Stomach (tissue), 9 donors: Measurements from ENCODE around the gene TENM3. TPM values are rescaled to one million over a fixed set of nuclear protein-coding genes. Genes with fewer than 3 reads are reported as not detected.

Experiments
- DNase-seq, 2 donors: peaks; one replicate each; pipeline versions ENCODE4 v3.0.0 to v3.0.0-alpha.2; 2013 to 2019
- H3K27ac ChIP-seq, 5 donors: fragments of 200-600 bp in 4 of 5; sonication (generic) in 4 of 5; one replicate each; pipeline ENCODE4 v1.5.1; 2013 to 2019; ENCODE audit warnings: mild to moderate bottlenecking in 1 of 5, moderate library complexity in 1 of 5
- H3K27me3 ChIP-seq, 3 donors: fragments of 200-600 bp; sonication (generic); one replicate each; pipeline ENCODE4 v1.5.1; 2017 to 2019; ENCODE audit warnings: mixed run types in 1 of 3
- H3K36me3 ChIP-seq, 4 donors: fragments of 200-600 bp; sonication (generic); 1 replicate in 3 of 4; 2 replicates in 1 of 4; pipeline ENCODE4 v1.5.1; 2016 to 2019
- H3K4me1 ChIP-seq, 4 donors: fragments of 200-600 bp; sonication (generic); one replicate each; pipeline ENCODE4 v1.5.1; 2016 to 2019
- H3K4me3 ChIP-seq, 4 donors: fragments of 200-600 bp; sonication (generic) in 3 of 4; one replicate each; pipeline ENCODE4 v1.5.1; 2016 to 2019; ENCODE audit warnings: mild to moderate bottlenecking in 1 of 4
- H3K9me3 ChIP-seq, 4 donors: fragments of 200-600 bp; sonication (generic); one replicate each; pipeline ENCODE4 v1.5.1; 2016 to 2019
- EP300 ChIP-seq: sonication (generic); formaldehyde crosslinking; IDR thresholded peaks from one replicate; pipeline ENCODE4 v1.6.1; 2017; ENCODE audit warnings: antibody characterized with exemption
- POLR2A ChIP-seq, 4 donors: fragments of 450-650 bp; IDR thresholded peaks; one replicate each; pipeline ENCODE4 v1.6.1; 2016; ENCODE audit warnings: antibody characterized with exemption in 4 of 4, control low read depth in 2 of 4, mild to moderate bottlenecking in 1 of 4, moderate library complexity in 1 of 4
- POLR2AphosphoS5 ChIP-seq, 3 donors: sonication (generic); formaldehyde crosslinking; IDR thresholded peaks; one replicate each; pipeline ENCODE4 v1.6.1; 2016; ENCODE audit warnings: antibody characterized with exemption in 3 of 3
- WGBS, 5 donors: extraction: QIAGEN DNeasy Blood & Tissue Kit in 3 of 5; methylation state at CpG; one replicate each; pipeline versions ENCODE4 v1.1.5 to v1.1.7; 2013 to 2018; 5-methylcytosine and 5-hydroxymethylcytosine counted together
- intact Hi-C: fragments of 100-400 bp; cut with DNase I; formaldehyde crosslinking; loops from one replicate; pipeline ENCODE4 v1.15.1; 2023; ENCODE audit warnings: low total_unique reads
- polyA plus RNA-seq, 3 donors: library from polyadenylated mRNA; stranded (reverse); fragments of 200-250 nt; gene quantifications; one replicate each; pipeline ENCODE4 v1.2.3, GENCODE V29; 2013
- total RNA-seq, 5 donors: library from RNA; depleted of rRNA; stranded (reverse); fragments of >200 nt; gene quantifications; one replicate each; pipeline versions ENCODE4 v1.1.0 to v1.2.3, GENCODE V29; 2014 to 2016
- TF ChIP-seq, protein P1 (sequence below), 7 experiments: fragments of 450-650 bp in 4 of 7; fragments of 200-600 bp in 3 of 7; sonication (generic) in 3 of 7; IDR thresholded peaks; one replicate each; pipeline ENCODE4 v1.5.1; 2016 to 2019; ENCODE audit warnings: antibody characterized with exemption in 7 of 7, control low read depth in 2 of 7, mild to moderate bottlenecking in 1 of 7
- donor health status: healthy with polysubstance abuse.
- donor health status: Bipolar disorder and iron deficiency.
- donor health status: healthy.

TENM3 gene
- total and polyA plus RNA-seq, 8 donors = under 0.01 to 8.3 (median 0.44) TPM

DNA sequence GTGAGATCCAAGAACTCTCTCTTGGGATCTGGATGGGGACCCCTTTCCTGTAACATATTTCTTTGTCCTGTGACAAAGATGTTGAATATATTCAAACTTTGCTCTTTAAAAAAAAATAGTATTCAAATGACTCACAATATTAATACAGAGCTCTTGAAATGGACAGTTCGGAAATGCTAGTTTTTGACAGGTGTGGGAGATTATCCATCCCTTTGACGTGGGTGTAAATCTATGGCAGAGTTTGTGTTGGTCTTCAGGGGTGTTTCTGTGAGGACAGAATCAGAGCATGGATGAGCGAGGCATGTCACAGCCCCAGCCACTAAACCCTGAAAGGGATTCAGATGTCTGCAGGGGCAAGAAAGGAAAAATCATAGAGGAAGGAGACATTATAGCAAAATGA lies 25.8 kb downstream of the TENM3 start:
- Histone ChIP-seq H3K27ac (no peak overlapping the region), H3K27me3 (no peaks in the 10 kb centered on the region), H3K4me3 (no peak overlapping the region), H3K36me3 (no peaks in the 10 kb centered on the region), H3K4me1 (no peaks in the 10 kb centered on the region), H3K9me3 (peaks cover 0 to 5% (median 1%) of the 10 kb centered on the region in 4 donors)
- TF ChIP-seq POLR2A (IDR thresholded peaks at IDR 0.05) (no peak), EP300 (no peak), POLR2AphosphoS5 (IDR thresholded peaks at IDR 0.05) (no peak)
- TF ChIP-seq, protein P1, sequence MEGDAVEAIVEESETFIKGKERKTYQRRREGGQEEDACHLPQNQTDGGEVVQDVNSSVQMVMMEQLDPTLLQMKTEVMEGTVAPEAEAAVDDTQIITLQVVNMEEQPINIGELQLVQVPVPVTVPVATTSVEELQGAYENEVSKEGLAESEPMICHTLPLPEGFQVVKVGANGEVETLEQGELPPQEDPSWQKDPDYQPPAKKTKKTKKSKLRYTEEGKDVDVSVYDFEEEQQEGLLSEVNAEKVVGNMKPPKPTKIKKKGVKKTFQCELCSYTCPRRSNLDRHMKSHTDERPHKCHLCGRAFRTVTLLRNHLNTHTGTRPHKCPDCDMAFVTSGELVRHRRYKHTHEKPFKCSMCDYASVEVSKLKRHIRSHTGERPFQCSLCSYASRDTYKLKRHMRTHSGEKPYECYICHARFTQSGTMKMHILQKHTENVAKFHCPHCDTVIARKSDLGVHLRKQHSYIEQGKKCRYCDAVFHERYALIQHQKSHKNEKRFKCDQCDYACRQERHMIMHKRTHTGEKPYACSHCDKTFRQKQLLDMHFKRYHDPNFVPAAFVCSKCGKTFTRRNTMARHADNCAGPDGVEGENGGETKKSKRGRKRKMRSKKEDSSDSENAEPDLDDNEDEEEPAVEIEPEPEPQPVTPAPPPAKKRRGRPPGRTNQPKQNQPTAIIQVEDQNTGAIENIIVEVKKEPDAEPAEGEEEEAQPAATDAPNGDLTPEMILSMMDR (IDR thresholded peaks at IDR 0.05) = no peak
- WGBS, 5 donors = 75 to 86% (median 79%) methylated on average over 3 of the region's 3 CpGs
- DNase-seq = no peak
- intact Hi-C loops = no loop called here

DNA sequence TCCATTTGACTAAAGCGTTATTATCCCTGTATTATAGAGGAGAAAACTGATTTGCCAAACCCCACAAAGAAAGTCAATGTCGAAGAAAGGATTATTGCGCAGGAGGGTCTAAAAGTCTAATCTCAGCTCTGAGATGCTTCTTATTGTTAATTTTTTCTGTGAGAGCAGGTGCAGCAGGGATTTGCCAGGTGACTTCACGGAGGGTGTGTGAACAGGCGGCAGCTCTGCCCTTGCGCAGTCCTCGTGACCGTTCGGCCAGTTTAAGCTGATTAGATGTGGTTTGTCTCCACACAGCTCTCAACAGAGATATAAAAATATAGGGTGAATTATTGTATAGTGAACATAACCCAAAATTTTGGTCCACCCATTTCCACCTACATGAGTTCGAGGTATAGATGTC lies 28.5 kb downstream of the TENM3 start:
- no peak overlapping the region for H3K4me3 ChIP-seq
- H3K4me1 ChIP-seq = peaks cover 0 to 5% (median 1%) of the 10 kb centered on the region in 4 donors
- intact Hi-C loops = no loop called here
- TF ChIP-seq EP300 (no peak), POLR2AphosphoS5 (IDR thresholded peaks at IDR 0.05) (no peak), POLR2A (IDR thresholded peaks at IDR 0.05) (no peak)
- TF ChIP-seq, protein P1 (IDR thresholded peaks at IDR 0.05) = no peak
- H3K9me3 ChIP-seq = peaks cover 0 to 5% (median 0%) of the 10 kb centered on the region in 4 donors
- no peak overlapping the region for H3K27ac ChIP-seq
- no peak for DNase-seq
- no peaks in the 10 kb centered on the region for H3K27me3 ChIP-seq
- WGBS, 5 donors = 85 to 95% (median 92%) methylated on average over 10 of the region's 10 CpGs
- no peaks in the 10 kb centered on the region for H3K36me3 ChIP-seq

DNA sequence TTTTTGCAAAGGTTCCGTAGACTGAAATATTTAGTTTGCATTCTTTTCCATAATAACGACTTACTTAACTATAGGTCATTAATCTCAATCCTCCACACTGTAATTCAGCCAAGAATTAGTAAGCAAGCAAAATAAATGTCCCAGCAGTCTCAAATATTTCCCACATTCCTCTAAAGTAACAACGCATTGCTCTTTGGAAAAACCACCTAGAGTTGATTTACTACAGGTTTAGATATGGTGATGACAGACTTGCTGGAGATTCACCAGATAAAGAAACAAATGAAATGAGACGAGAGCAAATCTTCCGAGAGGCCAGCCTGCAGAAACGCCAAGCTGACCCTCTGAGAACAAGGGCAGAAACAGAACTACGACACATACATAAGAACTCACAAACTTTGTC lies 28.9 kb downstream of the TENM3 start:
- no peak overlapping the region for H3K27ac ChIP-seq

DNA sequence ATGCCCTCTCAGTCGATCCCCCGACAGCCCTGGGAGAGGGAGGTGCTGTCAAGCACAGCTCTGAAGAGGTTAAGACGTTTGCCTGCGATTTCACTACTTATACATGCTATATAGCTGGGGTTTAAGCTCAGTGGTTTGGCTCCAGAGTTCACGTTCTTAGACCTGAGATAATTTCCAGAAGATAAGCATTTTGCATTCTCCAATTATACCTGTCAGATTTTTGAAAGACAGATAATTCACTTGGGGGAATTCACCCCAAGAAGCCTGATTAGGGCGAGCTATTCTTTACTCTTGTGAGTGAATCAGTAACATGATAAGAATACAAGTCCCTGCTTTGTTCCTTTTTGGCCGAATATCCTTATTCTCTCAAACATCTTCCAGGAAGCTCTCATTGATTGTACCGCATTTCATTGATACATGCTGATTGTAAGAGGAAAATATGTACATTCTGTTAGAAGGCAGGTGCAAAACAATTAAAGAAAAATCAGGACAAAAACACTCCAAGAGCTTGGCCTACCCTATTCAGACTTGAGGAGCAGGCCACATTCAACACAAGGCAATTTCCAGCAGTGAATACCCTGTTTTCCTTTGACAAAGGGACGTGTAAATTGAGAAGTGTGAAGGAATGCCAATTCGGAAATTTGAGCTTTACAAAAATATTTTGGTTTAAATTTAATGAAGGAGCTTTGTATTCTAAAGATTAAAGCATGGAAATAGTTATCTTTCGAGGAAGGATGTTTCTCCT lies 30.2 kb downstream of the TENM3 start:
- DNase-seq = no peak
- no peak for TF ChIP-seq EP300
- TF ChIP-seq POLR2AphosphoS5 (IDR thresholded peaks at IDR 0.05) = no peak
- no peak for TF ChIP-seq POLR2A (IDR thresholded peaks at IDR 0.05)
- TF ChIP-seq, protein P1 (IDR thresholded peaks at IDR 0.05) = no peak
- H3K4me3 ChIP-seq = no peak overlapping the region
- H3K4me1 ChIP-seq = peaks cover 0 to 10% (median 1%) of the 10 kb centered on the region in 4 donors
- H3K36me3 ChIP-seq = no peaks in the 10 kb centered on the region
- no peak overlapping the region for H3K27ac ChIP-seq
- 59 to 74% (median 67%) methylated on average over 11 of the region's 11 CpGs for WGBS, 5 donors
- H3K9me3 ChIP-seq = peaks cover 0 to 5% (median 0%) of the 10 kb centered on the region in 4 donors
- intact Hi-C loops = no loop called here
- no peaks in the 10 kb centered on the region for H3K27me3 ChIP-seq

More for the DNA sequence above, 28.9 kb downstream of the TENM3 start:
- Histone ChIP-seq H3K4me3 (no peak overlapping the region), H3K36me3 (no peaks in the 10 kb centered on the region), H3K4me1 (peaks cover 0 to 10% (median 1%) of the 10 kb centered on the region in 4 donors), H3K27me3 (no peaks in the 10 kb centered on the region), H3K9me3 (peaks cover 0 to 5% (median 0%) of the 10 kb centered on the region in 4 donors)
- intact Hi-C loops = no loop called here
- TF ChIP-seq, protein P1 (IDR thresholded peaks at IDR 0.05) = no peak
- TF ChIP-seq POLR2A (IDR thresholded peaks at IDR 0.05) (no peak), POLR2AphosphoS5 (IDR thresholded peaks at IDR 0.05) (no peak), EP300 (no peak)
- peak in 1 of 2 donors; percentile 9 for DNase-seq
- WGBS, 5 donors = 68 to 91% (median 83%) methylated on average over 7 of the region's 7 CpGs
